Esophagus muscularis mucosa (tissue), 3 donors: ENCODE measurements around the gene ZBTB4.

Source experiments
- POLR2A ChIP-seq: fragments of 450-650 bp; IDR thresholded peaks from one replicate; pipeline ENCODE4 v1.6.1; 2017; ENCODE audit warnings: antibody characterized with exemption, moderate library complexity, mild to moderate bottlenecking, low read depth
- POLR2AphosphoS5 ChIP-seq, 2 donors: sonication (generic); formaldehyde crosslinking; IDR thresholded peaks; one replicate each; pipeline ENCODE4 v1.6.1; 2017; ENCODE audit warnings: antibody characterized with exemption in 2 of 2
- TF ChIP-seq, protein P1 (sequence below), 3 experiments: fragments of 200-600 bp in 2 of 3; fragments of 450-650 bp in 1 of 3; sonication (generic) in 2 of 3; IDR thresholded peaks; one replicate each; pipeline ENCODE4 v1.5.1; 2017 to 2019; ENCODE audit warnings: antibody characterized with exemption in 3 of 3, mild to moderate bottlenecking in 2 of 3, moderate library complexity in 1 of 3

DNA sequence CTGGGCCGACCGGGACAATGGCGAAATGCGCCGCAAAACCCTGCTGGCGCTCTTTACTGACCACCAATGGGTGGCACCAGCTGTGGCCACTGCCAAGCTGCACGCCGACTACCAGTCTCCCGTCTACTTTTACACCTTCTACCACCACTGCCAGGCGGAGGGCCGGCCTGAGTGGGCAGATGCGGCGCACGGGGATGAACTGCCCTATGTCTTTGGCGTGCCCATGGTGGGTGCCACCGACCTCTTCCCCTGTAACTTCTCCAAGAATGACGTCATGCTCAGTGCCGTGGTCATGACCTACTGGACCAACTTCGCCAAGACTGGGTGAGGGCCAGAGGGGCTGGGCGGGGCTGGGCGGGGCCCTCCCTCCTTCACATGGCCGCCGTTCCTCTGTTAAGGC lies 63.6 kb downstream of the ZBTB4 start:
- TF ChIP-seq POLR2A, result no peak
- TF ChIP-seq, protein P1, sequence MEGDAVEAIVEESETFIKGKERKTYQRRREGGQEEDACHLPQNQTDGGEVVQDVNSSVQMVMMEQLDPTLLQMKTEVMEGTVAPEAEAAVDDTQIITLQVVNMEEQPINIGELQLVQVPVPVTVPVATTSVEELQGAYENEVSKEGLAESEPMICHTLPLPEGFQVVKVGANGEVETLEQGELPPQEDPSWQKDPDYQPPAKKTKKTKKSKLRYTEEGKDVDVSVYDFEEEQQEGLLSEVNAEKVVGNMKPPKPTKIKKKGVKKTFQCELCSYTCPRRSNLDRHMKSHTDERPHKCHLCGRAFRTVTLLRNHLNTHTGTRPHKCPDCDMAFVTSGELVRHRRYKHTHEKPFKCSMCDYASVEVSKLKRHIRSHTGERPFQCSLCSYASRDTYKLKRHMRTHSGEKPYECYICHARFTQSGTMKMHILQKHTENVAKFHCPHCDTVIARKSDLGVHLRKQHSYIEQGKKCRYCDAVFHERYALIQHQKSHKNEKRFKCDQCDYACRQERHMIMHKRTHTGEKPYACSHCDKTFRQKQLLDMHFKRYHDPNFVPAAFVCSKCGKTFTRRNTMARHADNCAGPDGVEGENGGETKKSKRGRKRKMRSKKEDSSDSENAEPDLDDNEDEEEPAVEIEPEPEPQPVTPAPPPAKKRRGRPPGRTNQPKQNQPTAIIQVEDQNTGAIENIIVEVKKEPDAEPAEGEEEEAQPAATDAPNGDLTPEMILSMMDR (IDR thresholded peaks at IDR 0.05), result no peak
- TF ChIP-seq POLR2AphosphoS5 (IDR thresholded peaks at IDR 0.05), result no peak
